Loucy (cell line): Measurements from ENCODE around the gene PIP5K1C.

ENCODE experiments used
- H2AFZ ChIP-seq: fragments of 200-600 bp; sonication (generic); 2 replicates; pipeline ENCODE4 v1.6.0; 2016; ENCODE audit warnings: antibody characterized with exemption, mild to moderate bottlenecking, low read length, moderate library complexity
- H3F3A ChIP-seq: fragments of 200-600 bp; 2 replicates; pipeline ENCODE4 v1.6.0; 2016; ENCODE audit warnings: antibody characterized with exemption, low read depth, mild to moderate bottlenecking
- H3K27me3 ChIP-seq: fragments of 200-600 bp; sonication (generic); 2 replicates; pipeline ENCODE4 v1.6.1; 2014; ENCODE audit warnings: low read length, mild to moderate bottlenecking; ENCODE audit not compliant: insufficient read depth, poor library complexity, severe bottlenecking
- H3K36me3 ChIP-seq: fragments of 200-600 bp; sonication (generic); 2 replicates; pipeline ENCODE4 v1.6.1; 2016; ENCODE audit warnings: low read length; ENCODE audit not compliant: insufficient read depth
- H3K4me1 ChIP-seq: fragments of 200-600 bp; sonication (generic); 2 replicates; pipeline ENCODE4 v1.5.1; 2014; ENCODE audit warnings: low read length, mild to moderate bottlenecking; ENCODE audit not compliant: insufficient read depth, poor library complexity, severe bottlenecking
- H3K4me2 ChIP-seq: fragments of 200-600 bp; sonication (generic); 2 replicates; pipeline ENCODE4 v1.6.0; 2014; ENCODE audit warnings: antibody characterized with exemption, low read length, low read depth, mild to moderate bottlenecking; ENCODE audit not compliant: poor library complexity, severe bottlenecking
- H3K4me3 ChIP-seq: fragments of 200-600 bp; sonication (generic); 2 replicates; pipeline ENCODE4 v1.5.1; 2014; ENCODE audit warnings: low read length, mild to moderate bottlenecking, mixed read lengths; ENCODE audit not compliant: poor library complexity, severe bottlenecking
- H3K79me2 ChIP-seq: fragments of 200-600 bp; sonication (generic); 2 replicates; pipeline ENCODE4 v1.6.1; 2014; ENCODE audit warnings: low read length; ENCODE audit not compliant: insufficient read depth
- H3K9ac ChIP-seq: fragments of 200-600 bp; sonication (generic); 2 replicates; pipeline ENCODE4 v1.6.0; 2014; ENCODE audit warnings: mild to moderate bottlenecking, low read depth, low read length, moderate library complexity; ENCODE audit not compliant: poor library complexity, severe bottlenecking
- H3K9me2 ChIP-seq: fragments of 200-600 bp; sonication (generic); replicated peaks from 2 replicates; pipeline ENCODE4 v1.6.1; 2016; ENCODE audit warnings: low read depth, low read length, mixed read lengths
- H3K9me3 ChIP-seq: fragments of 200-600 bp; sonication (generic); 2 replicates; pipeline ENCODE4 v1.6.1; 2014; ENCODE audit warnings: mild to moderate bottlenecking, antibody characterized with exemption, low read length, low read depth; ENCODE audit not compliant: insufficient read depth
- H4K20me1 ChIP-seq: fragments of 200-600 bp; sonication (generic); 2 replicates; pipeline ENCODE4 v1.6.0; 2014; ENCODE audit warnings: antibody characterized with exemption, low read length, mild to moderate bottlenecking; ENCODE audit not compliant: insufficient read depth, poor library complexity, severe bottlenecking
- CTCF ChIP-seq: fragments of 200-600 bp; sonication (generic); conservative IDR thresholded peaks from 2 replicates; pipeline ENCODE4 v1.5.1; 2014; ENCODE audit warnings: mild to moderate bottlenecking, antibody characterized with exemption, low read length
- EZH2phosphoT487 ChIP-seq: fragments of 200-600 bp; IDR thresholded peaks from 2 replicates; pipeline ENCODE4 v1.6.1; 2018; ENCODE audit warnings: antibody characterized with exemption, mild to moderate bottlenecking, moderate library complexity, borderline replicate concordance

Gene PIP5K1C

GRCh38 chr19:3672575-3672948, 27.7 kb downstream of the PIP5K1C start:
- H3K4me3 ChIP-seq: no peak overlapping the region
- no peak overlapping the region for H3K9ac ChIP-seq
- H3K79me2 ChIP-seq: no peaks in the 10 kb centered on the region
- H3K9me3 ChIP-seq: no peaks in the 10 kb centered on the region
- H3K27me3 ChIP-seq: no peaks in the 10 kb centered on the region
- H2AFZ ChIP-seq: no peak overlapping the region
- no peaks in the 10 kb centered on the region for H4K20me1 ChIP-seq
- no peak overlapping the region for H3K4me2 ChIP-seq
- no peaks in the 10 kb centered on the region for H3K9me2 ChIP-seq
- no peak for TF ChIP-seq EZH2phosphoT487
- TF ChIP-seq CTCF: no peak
- H3K4me1 ChIP-seq: no peaks in the 10 kb centered on the region
- H3F3A ChIP-seq: no peaks in the 10 kb centered on the region
- H3K36me3 ChIP-seq: no peaks in the 10 kb centered on the region

GRCh38 chr19:3671680-3672574, 28.3 kb downstream of the PIP5K1C start:
- Histone ChIP-seq H3K36me3 (no peaks in the 10 kb centered on the region), H4K20me1 (no peaks in the 10 kb centered on the region), H3K79me2 (no peaks in the 10 kb centered on the region), H2AFZ (no peak overlapping the region), H3K27me3 (no peaks in the 10 kb centered on the region), H3K4me2 (no peak overlapping the region), H3K4me1 (no peaks in the 10 kb centered on the region), H3K4me3 (no peak overlapping the region), H3F3A (no peaks in the 10 kb centered on the region), H3K9me3 (no peaks in the 10 kb centered on the region), H3K9ac (no peak overlapping the region), H3K9me2 (no peaks in the 10 kb centered on the region)
- TF ChIP-seq CTCF (no peak), EZH2phosphoT487 (no peak)

- H4K20me1 ChIP-seq: no peaks in the 10 kb centered on the region
Measured at GRCh38 chr19:3670796-3671679, 29.2 kb downstream of the PIP5K1C start.

More at GRCh38 chr19:3670796-3671679, 29.2 kb downstream of the PIP5K1C start:
- Histone ChIP-seq H3K36me3 (no peaks in the 10 kb centered on the region), H3K4me3 (no peak overlapping the region), H3K9me3 (no peaks in the 10 kb centered on the region), H3F3A (no peaks in the 10 kb centered on the region), H3K27me3 (no peaks in the 10 kb centered on the region), H3K9me2 (no peaks in the 10 kb centered on the region), H3K4me2 (no peak overlapping the region), H2AFZ (no peak overlapping the region), H3K4me1 (no peaks in the 10 kb centered on the region), H3K79me2 (no peaks in the 10 kb centered on the region), H3K9ac (no peak overlapping the region)
- TF ChIP-seq CTCF (no peak), EZH2phosphoT487 (no peak)
